Lower leg skin (tissue), 4 donors: Measurements from ENCODE around the gene SMIM13. TPM values are rescaled to one million over a fixed set of nuclear protein-coding genes. Genes with fewer than 3 reads are reported as not detected.

Experiments
- DNase-seq, 2 donors: peaks; one replicate each; pipeline ENCODE4 v3.0.0-alpha.2; 2019; ENCODE audit warnings: low spot score in 2 of 2
- H3K4me3 ChIP-seq: fragments of 200-600 bp; sonication (generic); 2 replicates; pipeline ENCODE4 v1.5.1; 2017; ENCODE audit warnings: mild to moderate bottlenecking, low read depth; ENCODE audit not compliant: poor library complexity, severe bottlenecking
- POLR2A ChIP-seq, 2 donors: fragments of 450-650 bp; IDR thresholded peaks; one replicate each; pipeline ENCODE4 v1.6.1; 2016 to 2017; ENCODE audit warnings: antibody characterized with exemption in 2 of 2, mild to moderate bottlenecking in 1 of 2, moderate library complexity in 1 of 2
- WGBS, 2 donors: methylation state at CpG; one replicate each; pipeline ENCODE4 v1.1.5; 2018; 5-methylcytosine and 5-hydroxymethylcytosine counted together
- intact Hi-C: fragments of 100-400 bp; cut with DNase I; formaldehyde crosslinking; loops from one replicate; pipeline ENCODE4 v1.15.0; 2023; ENCODE audit warnings: low total_unique reads
- total RNA-seq, 4 donors: library from RNA; depleted of rRNA; stranded (reverse); fragments of >200 nt; gene quantifications; one replicate each; pipeline ENCODE4 v1.1.0, GENCODE V29; 2016
- TF ChIP-seq, protein P1 (sequence below), 3 donors: fragments of 450-650 bp; IDR thresholded peaks; one replicate each; pipeline ENCODE4 v1.5.1; 2016; ENCODE audit warnings: antibody characterized with exemption in 3 of 3, mild to moderate bottlenecking in 3 of 3, moderate library complexity in 2 of 3

Gene SMIM13
- total RNA-seq, 4 donors from 2014 or later = 7.6 to 13.9 (median 10.2) TPM

DNA sequence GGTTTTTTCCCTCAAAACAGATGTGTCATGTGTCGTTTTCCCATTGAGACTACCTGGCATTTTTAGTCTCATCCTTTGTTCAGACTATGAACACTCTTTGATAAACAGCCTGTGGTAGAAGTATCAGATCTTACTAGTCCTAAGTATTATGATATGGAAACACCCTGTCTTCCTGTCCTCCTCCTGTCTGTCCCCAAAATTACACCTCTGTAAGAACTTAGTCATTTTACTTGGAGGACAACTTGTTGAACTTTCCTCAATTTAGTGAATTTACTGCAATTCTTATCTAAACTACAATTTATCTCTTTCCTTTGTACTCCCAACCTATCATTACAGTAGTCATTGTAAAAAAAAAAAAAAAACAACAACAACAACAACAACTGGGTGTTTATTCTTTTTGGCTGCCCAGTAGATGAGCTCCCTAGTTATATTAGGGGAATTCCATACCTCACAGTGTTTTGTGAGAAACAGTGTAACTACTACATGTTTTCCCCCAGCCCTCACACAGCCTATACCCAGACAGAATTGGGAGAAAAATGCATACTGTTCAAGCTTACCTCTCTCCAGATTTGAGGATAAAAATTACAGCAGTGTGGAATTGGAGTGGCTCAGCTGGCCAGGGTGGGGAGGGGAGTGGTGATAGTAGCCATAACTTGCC lies 36.4 kb downstream of the SMIM13 start:
- WGBS, 2 donors = 27% methylated on average over 1 of the region's 1 CpG
- intact Hi-C loops = no loop called here
- TF ChIP-seq, protein P1, sequence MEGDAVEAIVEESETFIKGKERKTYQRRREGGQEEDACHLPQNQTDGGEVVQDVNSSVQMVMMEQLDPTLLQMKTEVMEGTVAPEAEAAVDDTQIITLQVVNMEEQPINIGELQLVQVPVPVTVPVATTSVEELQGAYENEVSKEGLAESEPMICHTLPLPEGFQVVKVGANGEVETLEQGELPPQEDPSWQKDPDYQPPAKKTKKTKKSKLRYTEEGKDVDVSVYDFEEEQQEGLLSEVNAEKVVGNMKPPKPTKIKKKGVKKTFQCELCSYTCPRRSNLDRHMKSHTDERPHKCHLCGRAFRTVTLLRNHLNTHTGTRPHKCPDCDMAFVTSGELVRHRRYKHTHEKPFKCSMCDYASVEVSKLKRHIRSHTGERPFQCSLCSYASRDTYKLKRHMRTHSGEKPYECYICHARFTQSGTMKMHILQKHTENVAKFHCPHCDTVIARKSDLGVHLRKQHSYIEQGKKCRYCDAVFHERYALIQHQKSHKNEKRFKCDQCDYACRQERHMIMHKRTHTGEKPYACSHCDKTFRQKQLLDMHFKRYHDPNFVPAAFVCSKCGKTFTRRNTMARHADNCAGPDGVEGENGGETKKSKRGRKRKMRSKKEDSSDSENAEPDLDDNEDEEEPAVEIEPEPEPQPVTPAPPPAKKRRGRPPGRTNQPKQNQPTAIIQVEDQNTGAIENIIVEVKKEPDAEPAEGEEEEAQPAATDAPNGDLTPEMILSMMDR (IDR thresholded peaks at IDR 0.05) = no peak
- TF ChIP-seq POLR2A (IDR thresholded peaks at IDR 0.05) = no peak
- no peak for DNase-seq
- H3K4me3 ChIP-seq = no peak overlapping the region

DNA sequence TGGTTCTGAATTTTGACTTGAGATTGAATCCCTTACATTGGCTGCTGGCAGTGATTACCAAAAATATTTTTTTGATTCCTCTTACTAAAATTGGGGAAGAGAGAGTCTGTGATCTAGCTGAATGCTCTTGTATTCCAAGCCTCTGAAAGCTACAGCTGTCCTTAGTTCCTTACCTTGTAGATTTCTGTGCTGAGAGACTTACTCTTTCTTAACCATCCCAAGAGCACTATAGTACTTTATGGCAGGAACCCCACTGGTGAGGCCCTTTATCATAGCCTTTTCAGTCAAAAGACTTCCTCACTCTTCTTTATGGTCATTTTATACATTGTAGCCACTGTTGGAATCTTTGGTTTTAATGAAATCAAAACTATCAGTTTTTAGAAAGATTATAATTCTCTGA lies 37.0 kb downstream of the SMIM13 start:
- no peak for TF ChIP-seq POLR2A (IDR thresholded peaks at IDR 0.05)
- TF ChIP-seq, protein P1 (IDR thresholded peaks at IDR 0.05) = no peak

DNA sequence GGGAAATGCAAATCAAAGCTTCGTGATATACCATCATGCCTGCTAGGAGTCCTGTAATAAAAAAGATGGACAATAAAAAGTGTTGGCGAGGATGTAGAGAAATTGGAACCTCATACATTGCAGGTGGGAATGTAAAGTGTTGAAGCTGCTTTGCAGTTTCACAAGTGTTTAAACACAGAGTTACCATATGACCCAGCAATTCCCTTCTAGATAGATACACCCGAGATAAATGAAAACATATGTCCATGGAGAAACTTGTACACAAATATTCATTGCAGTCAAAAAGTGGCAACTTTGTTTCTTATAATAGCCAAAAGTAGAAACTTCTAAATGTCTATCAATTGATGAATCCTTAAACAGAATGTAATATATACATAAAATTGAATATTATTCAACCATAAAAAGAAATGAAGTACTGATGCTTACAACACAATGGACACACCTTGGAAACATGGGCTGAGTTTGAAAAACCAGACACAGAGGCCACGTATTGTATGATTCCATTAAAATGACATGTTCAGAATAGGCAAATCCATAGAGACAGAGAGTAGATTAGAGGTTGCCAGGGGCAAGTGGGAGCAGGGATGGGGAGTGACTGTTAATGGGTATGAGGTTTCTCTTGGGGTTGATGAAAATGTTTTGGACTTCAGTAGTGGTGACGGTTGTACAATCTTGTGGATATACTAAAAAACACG lies 38.7 kb downstream of the SMIM13 start:
- TF ChIP-seq, protein P1 (IDR thresholded peaks at IDR 0.05) = no peak
- TF ChIP-seq POLR2A (IDR thresholded peaks at IDR 0.05) = no peak
- 82% methylated on average over 6 of the region's 6 CpGs for WGBS, 2 donors
- no peak overlapping the region for H3K4me3 ChIP-seq
- intact Hi-C loops = no loop called here
- no peak for DNase-seq

More for the DNA sequence above, 37.0 kb downstream of the SMIM13 start:
- intact Hi-C loops = no loop called here
- no peak overlapping the region for H3K4me3 ChIP-seq
- DNase-seq = no peak

DNA sequence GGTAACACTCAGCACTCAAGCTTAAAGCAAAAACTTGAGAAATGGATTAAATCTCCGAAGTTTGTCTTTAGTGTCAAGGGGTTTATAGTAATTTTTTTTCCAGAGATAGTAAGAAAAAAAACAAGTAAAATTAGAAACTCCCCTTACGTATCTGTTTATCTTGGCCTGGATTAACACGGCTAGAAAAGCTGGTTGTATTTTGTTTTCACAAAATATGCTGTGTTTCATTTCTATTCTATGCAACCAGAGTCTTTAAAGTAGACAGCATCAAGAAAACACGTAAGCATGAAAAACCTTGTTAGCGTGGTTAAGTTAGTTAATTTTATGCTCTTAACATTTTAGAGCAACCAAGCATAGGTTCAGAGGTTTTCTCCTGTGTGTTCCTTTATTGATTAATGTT lies 39.6 kb downstream of the SMIM13 start:
- WGBS, 2 donors = 90 to 91% methylated on average over 5 of the region's 5 CpGs
- no peak for TF ChIP-seq POLR2A (IDR thresholded peaks at IDR 0.05)
- TF ChIP-seq, protein P1 (IDR thresholded peaks at IDR 0.05) = no peak

DNA sequence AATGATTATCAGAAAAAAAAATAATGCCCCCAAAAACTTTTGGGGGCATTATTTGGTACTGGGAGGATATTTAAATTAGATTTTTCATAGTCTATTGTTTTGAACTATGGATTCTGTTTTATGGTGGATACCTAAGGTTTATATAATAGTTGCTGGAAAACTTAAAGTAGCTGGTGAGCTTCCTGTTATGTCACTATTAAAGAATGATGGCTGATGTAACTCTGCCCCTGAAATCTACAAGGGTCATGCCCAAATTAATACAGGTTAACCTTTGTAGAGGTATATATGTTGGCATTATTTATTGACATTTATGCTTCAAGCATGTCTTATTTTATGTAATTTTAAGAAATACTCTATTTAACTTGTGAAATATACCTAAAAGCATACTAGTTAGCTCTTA lies 43.2 kb downstream of the SMIM13 start:
- no peak for DNase-seq
- intact Hi-C loops = no loop called here
- H3K4me3 ChIP-seq = no peak overlapping the region
- TF ChIP-seq, protein P1 (IDR thresholded peaks at IDR 0.05) = no peak
- no peak for TF ChIP-seq POLR2A (IDR thresholded peaks at IDR 0.05)

More for the DNA sequence above, 39.6 kb downstream of the SMIM13 start:
- intact Hi-C loops = no loop called here
- H3K4me3 ChIP-seq = no peak overlapping the region
- no peak for DNase-seq
